Endodermal cell (in vitro differentiated cells): ENCODE measurements around the gene MARK4. TPM values are rescaled to one million over a fixed set of nuclear protein-coding genes. Genes with fewer than 3 reads are reported as not detected.

Experiments used
- DNase-seq: peaks from one replicate; pipeline ENCODE4 v3.0.0-alpha.2; 2017
- H3K27ac ChIP-seq: 2 replicates; pipeline ENCODE4 v1.5.1; 2013; ENCODE audit warnings: mild to moderate bottlenecking, low read depth, low read length, moderate library complexity
- H3K27me3 ChIP-seq: 2 replicates; pipeline ENCODE4 v1.6.1; 2013; ENCODE audit warnings: mild to moderate bottlenecking, low read length, moderate library complexity; ENCODE audit not compliant: insufficient read depth, control insufficient read depth, poor library complexity, severe bottlenecking
- H3K36me3 ChIP-seq: 2 replicates; pipeline ENCODE4 v1.7.0; 2013; ENCODE audit warnings: mild to moderate bottlenecking, low read length, moderate library complexity; ENCODE audit not compliant: control insufficient read depth, insufficient read depth
- H3K4me1 ChIP-seq: one replicate; pipeline ENCODE4 v1.7.0; 2013; ENCODE audit warnings: low read length; ENCODE audit not compliant: control insufficient read depth, insufficient read depth
- H3K4me3 ChIP-seq: 2 replicates; pipeline ENCODE4 v1.5.1; 2013; ENCODE audit warnings: mild to moderate bottlenecking, low read length, moderate library complexity
- H3K9ac ChIP-seq: 2 replicates; pipeline ENCODE4 v1.6.1; 2013; ENCODE audit warnings: mild to moderate bottlenecking, low read length, moderate library complexity; ENCODE audit not compliant: poor library complexity, severe bottlenecking; ENCODE audit errors: extremely low read depth
- H3K9me3 ChIP-seq: 2 replicates; pipeline ENCODE4 v1.6.1; 2013; ENCODE audit warnings: mild to moderate bottlenecking, low read length, moderate library complexity; ENCODE audit not compliant: control insufficient read depth
- H3K27ac Mint-ChIP-seq: 2 replicates; pipeline ENCODE4 v1.8.0; 2020; ENCODE audit warnings: mixed read lengths
- H3K27me3 Mint-ChIP-seq: 2 replicates; pipeline ENCODE4 v1.8.0; 2021; ENCODE audit warnings: mild to moderate bottlenecking, mixed read lengths; ENCODE audit not compliant: insufficient read depth
- H3K36me3 Mint-ChIP-seq: 2 replicates; pipeline ENCODE4 v1.8.0; 2020; ENCODE audit warnings: low read depth, mixed read lengths
- H3K4me1 Mint-ChIP-seq: 2 replicates; pipeline ENCODE4 v1.8.0; 2020; ENCODE audit warnings: mixed read lengths
- H3K4me3 Mint-ChIP-seq: 2 replicates; pipeline ENCODE4 v1.8.0; 2020; ENCODE audit warnings: mild to moderate bottlenecking, moderate library complexity, mixed read lengths
- H3K9me3 Mint-ChIP-seq: 2 replicates; pipeline ENCODE4 v1.8.0; 2020; ENCODE audit warnings: mild to moderate bottlenecking, mixed read lengths
- WGBS, 2 experiments: methylation state at CpG; one replicate each; pipeline versions ENCODE4 v1.1.5 to v1.1.7; 2013; ENCODE audit warnings: missing lambda C conversion rate in 2 of 2, mixed read lengths in 1 of 2; ENCODE audit not compliant: insufficient coverage in 1 of 2, insufficient read length in 1 of 2; 5-methylcytosine and 5-hydroxymethylcytosine counted together
- total RNA-seq, 2 donors: library from RNA; stranded (reverse); fragmentation: NEBNext Ultra II Directional in 1 of 2; extraction: Animal tissue kit (Norgen Biotek cat#: 25700) in 1 of 2; gene quantifications; 2 replicates in 1 of 2; 3 replicates in 1 of 2; pipeline ENCODE4 v1.2.1, GENCODE V29; 2021
- TF ChIP-seq, protein P1 (sequence below): fragments of 200-600 bp; sonication (generic); conservative IDR thresholded peaks from 2 replicates; pipeline ENCODE4 v1.5.0; 2021; ENCODE audit warnings: antibody characterized with exemption, mild to moderate bottlenecking

MARK4 gene
- total RNA-seq, 2 donors from 2014 or later: 74.6 to 90.6 TPM

DNA sequence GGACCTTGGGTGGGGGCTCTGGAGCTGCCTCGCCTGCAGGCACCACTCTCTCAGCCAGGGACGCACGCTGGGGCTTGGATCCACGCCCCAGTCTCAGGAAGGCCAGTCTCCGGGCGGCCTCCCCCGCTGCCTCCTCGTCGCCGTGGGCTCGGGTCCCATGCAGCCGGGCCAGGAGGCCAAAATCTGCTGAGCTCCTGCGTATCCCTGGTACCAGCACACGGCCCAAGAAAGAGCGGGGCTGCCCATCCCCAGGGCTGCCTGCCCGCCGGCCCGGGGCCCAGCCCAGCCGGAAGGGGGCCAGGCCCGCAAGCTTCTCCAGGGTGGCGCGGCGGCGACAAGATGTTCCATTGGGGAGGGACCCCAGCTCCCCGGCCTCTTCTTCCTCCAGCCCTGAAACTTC is 12.5 kb upstream of the MARK4 start:
- 88 to 90% methylated on average over 10 to 25 of the region's 25 CpGs for WGBS, 2 experiments
- Mint-ChIP-seq H3K27ac (no peak overlapping the region), H3K36me3 (no peaks in the 10 kb centered on the region), H3K27me3 (peaks cover 67% of the 10 kb centered on the region), H3K4me1 (peaks cover 7% of the 10 kb centered on the region), H3K4me3 (no peak overlapping the region), H3K9me3 (no peaks in the 10 kb centered on the region)
- Histone ChIP-seq H3K27me3 (no peaks in the 10 kb centered on the region), H3K9ac (no peak overlapping the region), H3K9me3 (no peaks in the 10 kb centered on the region), H3K27ac (no peak overlapping the region), H3K4me1 (no peaks in the 10 kb centered on the region), H3K4me3 (no peak overlapping the region), H3K36me3 (no peaks in the 10 kb centered on the region)
- DNase-seq: no peak
- TF ChIP-seq, protein P1, sequence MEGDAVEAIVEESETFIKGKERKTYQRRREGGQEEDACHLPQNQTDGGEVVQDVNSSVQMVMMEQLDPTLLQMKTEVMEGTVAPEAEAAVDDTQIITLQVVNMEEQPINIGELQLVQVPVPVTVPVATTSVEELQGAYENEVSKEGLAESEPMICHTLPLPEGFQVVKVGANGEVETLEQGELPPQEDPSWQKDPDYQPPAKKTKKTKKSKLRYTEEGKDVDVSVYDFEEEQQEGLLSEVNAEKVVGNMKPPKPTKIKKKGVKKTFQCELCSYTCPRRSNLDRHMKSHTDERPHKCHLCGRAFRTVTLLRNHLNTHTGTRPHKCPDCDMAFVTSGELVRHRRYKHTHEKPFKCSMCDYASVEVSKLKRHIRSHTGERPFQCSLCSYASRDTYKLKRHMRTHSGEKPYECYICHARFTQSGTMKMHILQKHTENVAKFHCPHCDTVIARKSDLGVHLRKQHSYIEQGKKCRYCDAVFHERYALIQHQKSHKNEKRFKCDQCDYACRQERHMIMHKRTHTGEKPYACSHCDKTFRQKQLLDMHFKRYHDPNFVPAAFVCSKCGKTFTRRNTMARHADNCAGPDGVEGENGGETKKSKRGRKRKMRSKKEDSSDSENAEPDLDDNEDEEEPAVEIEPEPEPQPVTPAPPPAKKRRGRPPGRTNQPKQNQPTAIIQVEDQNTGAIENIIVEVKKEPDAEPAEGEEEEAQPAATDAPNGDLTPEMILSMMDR: no peak

DNA sequence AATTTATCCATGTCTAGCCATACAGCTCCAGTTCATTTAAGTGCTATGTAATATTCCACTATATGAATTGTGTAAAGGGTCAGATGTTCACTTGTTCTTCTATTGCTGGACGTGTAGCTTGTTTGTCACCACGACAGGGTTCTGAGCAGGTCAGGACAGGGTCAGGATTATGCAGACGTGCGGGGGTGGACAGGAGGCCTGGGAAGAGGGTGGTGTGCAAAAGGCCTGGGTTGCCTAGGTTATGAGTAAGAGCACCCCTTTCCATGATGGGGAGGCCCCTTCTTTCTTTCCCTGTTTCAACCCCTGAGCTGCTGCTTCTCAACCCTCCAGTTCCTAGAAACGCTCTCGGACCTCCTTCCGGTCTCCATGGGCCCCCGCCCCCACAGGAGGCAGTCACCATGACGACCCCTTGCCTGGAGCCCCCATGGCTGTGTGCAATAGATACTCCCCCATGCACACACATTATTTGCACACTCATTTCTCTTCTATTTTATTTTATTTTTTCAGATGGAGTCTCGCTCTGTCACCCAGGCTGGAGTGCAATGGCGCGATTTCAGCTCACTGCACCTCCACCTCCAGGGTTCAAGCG is 7.8 kb upstream of the MARK4 start:
- H3K4me1 ChIP-seq: peaks cover 3% of the 10 kb centered on the region
- H3K9ac ChIP-seq: no peak overlapping the region
- H3K9me3 ChIP-seq: no peaks in the 10 kb centered on the region
- Mint-ChIP-seq H3K36me3 (no peaks in the 10 kb centered on the region), H3K4me1 (peaks cover 5% of the 10 kb centered on the region), H3K27me3 (peaks cover 39% of the 10 kb centered on the region), H3K4me3 (no peak overlapping the region), H3K9me3 (no peaks in the 10 kb centered on the region), H3K27ac (no peak overlapping the region)
- WGBS, 2 experiments: 88 to 91% methylated on average over 10 to 13 of the region's 13 CpGs
- no peak for DNase-seq
- TF ChIP-seq, protein P1: no peak
- no peaks in the 10 kb centered on the region for H3K27me3 ChIP-seq
- no peak overlapping the region for H3K4me3 ChIP-seq
- H3K36me3 ChIP-seq: no peaks in the 10 kb centered on the region
- no peak overlapping the region for H3K27ac ChIP-seq

DNA sequence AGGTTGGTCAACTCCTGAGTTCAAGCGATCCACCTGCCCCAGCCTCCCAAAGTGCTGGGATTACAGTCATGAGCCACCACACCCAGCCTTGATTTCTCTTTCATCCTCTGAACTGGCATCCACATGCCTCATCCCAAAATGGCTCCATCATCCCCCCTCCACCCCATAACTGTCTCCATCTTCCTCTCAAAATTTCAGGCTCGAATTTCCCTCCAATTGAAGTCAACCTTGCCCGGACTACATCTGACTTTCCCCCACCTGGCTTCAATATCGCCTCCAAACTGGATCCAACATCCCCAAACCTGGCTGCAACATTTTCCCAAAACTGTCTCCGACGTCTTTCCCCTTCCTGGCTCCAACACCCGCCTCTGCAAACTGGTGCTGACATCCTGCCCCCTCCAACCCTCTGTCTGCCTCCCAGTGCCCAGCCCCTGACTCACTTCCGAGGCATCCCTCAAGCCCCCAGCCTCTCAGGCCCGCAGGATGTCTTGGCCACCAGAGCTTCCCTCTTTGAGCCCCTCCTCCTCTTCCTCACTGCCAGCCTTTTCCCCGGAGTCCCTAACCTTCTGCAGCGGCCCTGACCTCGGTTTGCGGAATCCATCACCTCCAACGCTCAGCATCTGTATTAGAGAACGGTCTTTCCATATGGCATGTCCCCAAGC is 6.8 kb upstream of the MARK4 start:
- no peak for DNase-seq
- peaks cover 3% of the 10 kb centered on the region for H3K4me1 ChIP-seq
- H3K36me3 ChIP-seq: no peaks in the 10 kb centered on the region
- Mint-ChIP-seq H3K27ac (no peak overlapping the region), H3K9me3 (no peaks in the 10 kb centered on the region), H3K27me3 (peaks cover 35% of the 10 kb centered on the region), H3K36me3 (no peaks in the 10 kb centered on the region), H3K4me1 (peaks cover 5% of the 10 kb centered on the region), H3K4me3 (no peak overlapping the region)
- no peak overlapping the region for H3K4me3 ChIP-seq
- WGBS, 2 experiments: 70 to 79% methylated on average over 13 to 15 of the region's 15 CpGs
- H3K27me3 ChIP-seq: no peaks in the 10 kb centered on the region
- H3K27ac ChIP-seq: no peak overlapping the region
- no peaks in the 10 kb centered on the region for H3K9me3 ChIP-seq
- TF ChIP-seq, protein P1: no peak
- no peak overlapping the region for H3K9ac ChIP-seq
